PC-3 (cell line): Measurements from ENCODE around the gene SRM.

ENCODE experiments used
- EZH2 ChIP-seq: fragments of 300-600 bp; sonication (generic); IDR thresholded peaks from one replicate; pipeline ENCODE4 v1.6.1; 2017; ENCODE audit warnings: antibody characterized with exemption, mild to moderate bottlenecking, low read length; ENCODE audit not compliant: unreplicated experiment
- EZH2phosphoT487 ChIP-seq: fragments of 300-600 bp; sonication (generic); IDR thresholded peaks from 2 replicates; pipeline ENCODE4 v1.6.1; 2018; ENCODE audit warnings: mild to moderate bottlenecking, antibody characterized with exemption, low read length, borderline replicate concordance
- TF ChIP-seq, protein P1 (sequence below): fragments of 300-600 bp; sonication (generic); conservative IDR thresholded peaks from 2 replicates; pipeline ENCODE4 v1.5.1; 2017; ENCODE audit warnings: antibody characterized with exemption, low read depth, mild to moderate bottlenecking, low read length

DNA sequence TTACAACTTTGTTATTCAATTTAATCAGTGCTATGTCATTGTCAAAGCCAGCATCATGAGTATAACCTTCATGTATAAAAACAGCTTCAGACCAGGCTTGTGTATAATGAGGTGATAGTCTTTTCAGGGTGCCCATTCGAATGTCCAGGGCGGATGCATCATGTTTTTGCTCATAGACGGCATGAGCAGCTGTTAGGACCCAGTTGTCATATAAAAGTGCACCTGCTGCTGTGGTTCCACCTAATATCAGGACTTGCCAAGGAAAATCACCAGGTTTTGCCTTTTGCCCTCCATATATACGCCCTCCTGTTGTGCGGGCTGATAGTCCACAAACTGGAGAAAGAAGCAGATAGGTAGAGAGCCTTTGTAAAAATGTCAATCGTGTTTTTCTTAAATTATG lies 32.5 kb downstream of the SRM start:
- no peak for TF ChIP-seq EZH2phosphoT487
- TF ChIP-seq, protein P1, sequence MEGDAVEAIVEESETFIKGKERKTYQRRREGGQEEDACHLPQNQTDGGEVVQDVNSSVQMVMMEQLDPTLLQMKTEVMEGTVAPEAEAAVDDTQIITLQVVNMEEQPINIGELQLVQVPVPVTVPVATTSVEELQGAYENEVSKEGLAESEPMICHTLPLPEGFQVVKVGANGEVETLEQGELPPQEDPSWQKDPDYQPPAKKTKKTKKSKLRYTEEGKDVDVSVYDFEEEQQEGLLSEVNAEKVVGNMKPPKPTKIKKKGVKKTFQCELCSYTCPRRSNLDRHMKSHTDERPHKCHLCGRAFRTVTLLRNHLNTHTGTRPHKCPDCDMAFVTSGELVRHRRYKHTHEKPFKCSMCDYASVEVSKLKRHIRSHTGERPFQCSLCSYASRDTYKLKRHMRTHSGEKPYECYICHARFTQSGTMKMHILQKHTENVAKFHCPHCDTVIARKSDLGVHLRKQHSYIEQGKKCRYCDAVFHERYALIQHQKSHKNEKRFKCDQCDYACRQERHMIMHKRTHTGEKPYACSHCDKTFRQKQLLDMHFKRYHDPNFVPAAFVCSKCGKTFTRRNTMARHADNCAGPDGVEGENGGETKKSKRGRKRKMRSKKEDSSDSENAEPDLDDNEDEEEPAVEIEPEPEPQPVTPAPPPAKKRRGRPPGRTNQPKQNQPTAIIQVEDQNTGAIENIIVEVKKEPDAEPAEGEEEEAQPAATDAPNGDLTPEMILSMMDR, result no peak
- TF ChIP-seq EZH2, result no peak
